H9 (cell line): Measurements from ENCODE around the gene SMYD5. TPM values are rescaled to one million over a fixed set of nuclear protein-coding genes. Genes with fewer than 3 reads are reported as not detected.
A peak's percentile ranks its signal among the peaks of the same experiment; 100 is the strongest.

ENCODE experiments used
- DNase-seq: peaks from one replicate; pipeline ENCODE4 v3.0.0-alpha.2; 2017
- H2AFZ ChIP-seq: one replicate; pipeline ENCODE4 v1.6.1; 2013; ENCODE audit warnings: mild to moderate bottlenecking, low read length, control low read depth, moderate library complexity
- H2AK5ac ChIP-seq: 2 replicates; pipeline ENCODE4 v1.6.1; 2013; ENCODE audit warnings: low read length, control low read depth, mixed read lengths; ENCODE audit not compliant: insufficient read length
- H2BK120ac ChIP-seq: one replicate; pipeline ENCODE4 v1.6.1; 2013; ENCODE audit warnings: low read depth, mild to moderate bottlenecking, low read length, control low read depth, inconsistent platforms; ENCODE audit not compliant: poor library complexity, severe bottlenecking
- H2BK12ac ChIP-seq: 2 replicates; pipeline ENCODE4 v1.6.1; 2013; ENCODE audit warnings: low read length, control low read depth, mixed read lengths, low read depth; ENCODE audit not compliant: insufficient read length
- H2BK15ac ChIP-seq: 2 replicates; pipeline ENCODE4 v1.6.1; 2013; ENCODE audit warnings: low read depth, low read length, control low read depth
- H2BK20ac ChIP-seq: one replicate; pipeline ENCODE4 v1.6.1; 2013; ENCODE audit warnings: low read depth, mild to moderate bottlenecking, low read length, control low read depth, inconsistent platforms; ENCODE audit not compliant: poor library complexity, severe bottlenecking
- H2BK5ac ChIP-seq: 2 replicates; pipeline ENCODE4 v1.6.1; 2013; ENCODE audit warnings: low read length, control low read depth, mixed read lengths; ENCODE audit not compliant: insufficient read length
- H3K14ac ChIP-seq: 2 replicates; pipeline ENCODE4 v1.6.1; 2013; ENCODE audit warnings: low read length, control low read depth; ENCODE audit not compliant: insufficient read depth
- H3K18ac ChIP-seq: 2 replicates; pipeline ENCODE4 v1.6.1; 2013; ENCODE audit warnings: low read depth, mild to moderate bottlenecking, mixed read lengths, low read length, control low read depth; ENCODE audit not compliant: insufficient read length
- H3K23ac ChIP-seq: 2 replicates; pipeline ENCODE4 v1.6.1; 2013; ENCODE audit warnings: low read length, control low read depth, mixed read lengths, low read depth; ENCODE audit not compliant: insufficient read length
- H3K23me2 ChIP-seq: 2 replicates; pipeline ENCODE4 v1.6.1; 2013; ENCODE audit warnings: low read depth, mild to moderate bottlenecking, mixed read lengths, low read length, control low read depth; ENCODE audit not compliant: insufficient read length, poor library complexity, severe bottlenecking
- H3K27ac ChIP-seq: 2 replicates; pipeline ENCODE4 v1.5.1; 2013; ENCODE audit warnings: low read length, control low read depth, mixed read lengths, low read depth; ENCODE audit not compliant: insufficient read length
- H3K27me3 ChIP-seq: 2 replicates; pipeline ENCODE4 v1.6.1; 2013; ENCODE audit warnings: low read length, control low read depth, inconsistent platforms; ENCODE audit not compliant: insufficient read depth
- H3K4ac ChIP-seq: 2 replicates; pipeline ENCODE4 v1.6.1; 2013; ENCODE audit warnings: low read depth, mild to moderate bottlenecking, control low read depth, inconsistent platforms, low read length, moderate library complexity
- H3K4me1 ChIP-seq: 2 replicates; pipeline ENCODE4 v1.6.1; 2013; ENCODE audit warnings: low read length, control low read depth, inconsistent platforms; ENCODE audit not compliant: insufficient read depth
- H3K4me2 ChIP-seq: 2 replicates; pipeline ENCODE4 v1.6.1; 2013; ENCODE audit warnings: low read length, control low read depth, mixed read lengths; ENCODE audit not compliant: insufficient read length, insufficient read depth
- H3K56ac ChIP-seq: 2 replicates; pipeline ENCODE4 v1.6.1; 2013; ENCODE audit warnings: low read depth, mild to moderate bottlenecking, mixed read lengths, low read length, control low read depth; ENCODE audit not compliant: insufficient read length
- H3K79me1 ChIP-seq: 2 replicates; pipeline ENCODE4 v1.6.1; 2013; ENCODE audit warnings: low read depth, mild to moderate bottlenecking, moderate library complexity, low read length, control low read depth, inconsistent platforms; ENCODE audit not compliant: insufficient read depth, poor library complexity, severe bottlenecking
- H3K79me2 ChIP-seq: 2 replicates; pipeline ENCODE4 v1.6.1; 2013; ENCODE audit warnings: low read length, control low read depth, inconsistent platforms; ENCODE audit not compliant: insufficient read depth
- H3K9ac ChIP-seq: 2 replicates; pipeline ENCODE4 v1.6.1; 2013; ENCODE audit warnings: low read length, control low read depth, mixed read lengths; ENCODE audit not compliant: insufficient read length; ENCODE audit errors: extremely low read depth
- H3K9me3 ChIP-seq: one replicate; pipeline ENCODE4 v1.6.1; 2013; ENCODE audit warnings: low read depth, low read length, inconsistent platforms; ENCODE audit not compliant: control insufficient read depth
- H3T11ph ChIP-seq: one replicate; pipeline ENCODE4 v1.6.1; 2013; ENCODE audit warnings: mild to moderate bottlenecking, low read length, control low read depth, inconsistent platforms
- H4K20me1 ChIP-seq: one replicate; pipeline ENCODE4 v1.6.1; 2013; ENCODE audit not compliant: control insufficient read depth, insufficient read length, insufficient read depth
- H4K5ac ChIP-seq: 2 replicates; pipeline ENCODE4 v1.6.1; 2013; ENCODE audit warnings: low read depth, mild to moderate bottlenecking, mixed read lengths, low read length, control low read depth; ENCODE audit not compliant: insufficient read length
- H4K8ac ChIP-seq: replicated peaks from 2 replicates; pipeline ENCODE4 v1.6.1; 2013; ENCODE audit warnings: low read length, control low read depth, mixed read lengths, low read depth; ENCODE audit not compliant: insufficient read length
- H4K91ac ChIP-seq: 2 replicates; pipeline ENCODE4 v1.6.1; 2013; ENCODE audit warnings: low read depth, mild to moderate bottlenecking, moderate library complexity, mixed read lengths, low read length, control low read depth; ENCODE audit not compliant: insufficient read length
- H3K27ac Mint-ChIP-seq, 3 experiments: 2 replicates in 2 of 3; 3 replicates in 1 of 3; pipeline ENCODE4 v1.8.0; 2020 to 2021; ENCODE audit warnings: mixed read lengths in 3 of 3, mild to moderate bottlenecking in 1 of 3, moderate library complexity in 1 of 3
- H3K27me3 Mint-ChIP-seq: 2 replicates; pipeline ENCODE4 v1.8.0; 2021; ENCODE audit warnings: low read depth, mild to moderate bottlenecking, moderate library complexity, mixed read lengths
- H3K36me3 Mint-ChIP-seq, 3 experiments: 2 replicates in 2 of 3; 3 replicates in 1 of 3; pipeline ENCODE4 v1.8.0; 2020 to 2021; ENCODE audit warnings: low read depth in 3 of 3, mixed read lengths in 3 of 3; ENCODE audit not compliant: insufficient read depth in 1 of 3
- H3K4me1 Mint-ChIP-seq, 2 experiments: 2 replicates each; pipeline ENCODE4 v1.8.0; 2020; ENCODE audit warnings: mixed read lengths in 2 of 2
- H3K4me3 Mint-ChIP-seq, 2 experiments: 2 replicates in 1 of 2; 3 replicates in 1 of 2; pipeline ENCODE4 v1.8.0; 2020 to 2021; ENCODE audit warnings: mild to moderate bottlenecking in 2 of 2, mixed read lengths in 2 of 2, moderate library complexity in 1 of 2
- H3K9me3 Mint-ChIP-seq, 2 experiments: 2 replicates in 1 of 2; 3 replicates in 1 of 2; pipeline ENCODE4 v1.8.0; 2020; ENCODE audit warnings: mild to moderate bottlenecking in 2 of 2, mixed read lengths in 2 of 2, moderate library complexity in 1 of 2
- CTCF ChIP-seq: fragments of 200-600 bp; sonication (generic); conservative IDR thresholded peaks from 3 replicates; pipeline ENCODE4 v1.8.0; 2021; ENCODE audit warnings: antibody characterized with exemption, mild to moderate bottlenecking
- WGBS: extraction: QIAGEN DNeasy Blood & Tissue Kit; methylation state at CpG from one replicate; pipeline ENCODE4 v1.1.7; 2013; ENCODE audit warnings: missing lambda C conversion rate, low lambda C conversion rate, mixed read lengths; ENCODE audit not compliant: insufficient read length; ENCODE audit errors: extremely low coverage; 5-methylcytosine and 5-hydroxymethylcytosine counted together
- total RNA-seq: library from RNA; stranded (reverse); gene quantifications from 2 replicates; pipeline ENCODE4 v1.2.1, GENCODE V29; 2021

SMYD5 gene
- total RNA-seq, 1 experiment from 2014 or later = 45.2 TPM

GRCh38 chr2:73244580-73244979 lies 30.5 kb downstream of the SMYD5 start:
- Histone ChIP-seq H4K8ac (no peak overlapping the region), H2BK5ac (no peak overlapping the region), H4K91ac (no peak overlapping the region), H4K20me1 (no peaks in the 10 kb centered on the region), H3K4me2 (no peak overlapping the region), H2AFZ (no peak overlapping the region), H3K9me3 (no peaks in the 10 kb centered on the region), H2BK15ac (no peak overlapping the region), H3K56ac (no peak overlapping the region), H3K79me2 (no peaks in the 10 kb centered on the region; the same call in 1 of the 2 replicates), H3K23me2 (no peaks in the 10 kb centered on the region), H3K79me1 (no peaks in the 10 kb centered on the region), H2BK20ac (no peak overlapping the region), H3K14ac (no peak overlapping the region), H2BK12ac (no peak overlapping the region), H3K9ac (no peak overlapping the region), H3K27ac (no peak overlapping the region), H3K23ac (no peak overlapping the region), H2BK120ac (no peak overlapping the region), H3T11ph (no peak overlapping the region), H3K4me1 (no peaks in the 10 kb centered on the region), H3K4ac (no peak overlapping the region), H2AK5ac (no peak overlapping the region), H3K27me3 (no peaks in the 10 kb centered on the region), H3K18ac (no peak overlapping the region), H4K5ac (no peak overlapping the region)
- WGBS = no CpG with 5 or more reads among the region's 3 CpGs
- Mint-ChIP-seq H3K27ac (peak overlapping the region in 1 of 3 experiments; percentile 92; a peak in 2 of 7 replicates), H3K36me3 (peaks cover 45 to 92% (median 90%) of the 10 kb centered on the region in 3 experiments), H3K4me1 (no peaks in the 10 kb centered on the region), H3K27me3 (no peaks in the 10 kb centered on the region), H3K4me3 (no peak overlapping the region), H3K9me3 (no peaks in the 10 kb centered on the region)
- no peak for TF ChIP-seq CTCF
- no peak for DNase-seq
